GM18870 (cell line): ENCODE results near the gene ANKDD1B.
"Not testable (repeated sequence)": the region's sequence is repeated elsewhere in the genome, so short reads cannot be mapped to it uniquely, and the experiment has no call there.

Experiments
- ATAC-seq: cut with Tn5 transposase; IDR thresholded peaks from one replicate; pipeline ENCODE4 v1.9.1; 2021; ENCODE audit warnings: moderate library complexity; ENCODE audit not compliant: unreplicated experiment

ANKDD1B gene

GRCh38 chr5:75695472-75696351, 84.5 kb downstream of the ANKDD1B start:
- not testable (repeated sequence) for ATAC-seq

- no peak for ATAC-seq
Observed at GRCh38 chr5:75701856-75702255, 90.6 kb downstream of the ANKDD1B start.

GRCh38 chr5:75706016-75706415, 94.8 kb downstream of the ANKDD1B start:
- no peak for ATAC-seq

GRCh38 chr5:75706775-75707174, 95.5 kb downstream of the ANKDD1B start:
- no peak for ATAC-seq

GRCh38 chr5:75707911-75708509, 96.8 kb downstream of the ANKDD1B start:
- no peak for ATAC-seq

- ATAC-seq = no peak
Observed at GRCh38 chr5:75710637-75711036, 99.4 kb downstream of the ANKDD1B start.

GRCh38 chr5:75711151-75711550, 99.9 kb downstream of the ANKDD1B start:
- ATAC-seq = no peak

GRCh38 chr5:75712091-75712490, 100.8 kb downstream of the ANKDD1B start:
- ATAC-seq = no peak

- peak; percentile 12 for ATAC-seq
Observed at GRCh38 chr5:75716715-75717081, 105.4 kb downstream of the ANKDD1B start.

GRCh38 chr5:75717082-75717922, 106.0 kb downstream of the ANKDD1B start, which contains the start of gene POC5:
Gene POC5 (minus strand): TSS chr5:75717437. CDS start chr5:75712937, 4,500 bp downstream.
- ATAC-seq = peak; percentile 91

- no peak for ATAC-seq
Observed at GRCh38 chr5:75720882-75721281, 109.6 kb downstream of the ANKDD1B start.
